ENCODE data around the gene CITED4. TPM values are rescaled to one million over a fixed set of nuclear protein-coding genes. Genes with fewer than 3 reads are reported as not detected.

Gene CITED4
- total RNA-seq, 1 donor from 2014 or later, result 14.1 TPM

GRCh38 chr1:40837601-40838000 lies 24.6 kb downstream of the CITED4 start:
- intact Hi-C loops (cut with micrococcal nuclease), result no loop called here

GRCh38 chr1:40836283-40836682 lies 25.9 kb downstream of the CITED4 start:
- intact Hi-C loops (cut with micrococcal nuclease), result no loop called here

- intact Hi-C loops (cut with micrococcal nuclease), result no loop called here
These were observed 27.1 kb downstream of the CITED4 start for GRCh38 chr1:40834968-40835545.

- intact Hi-C loops (cut with micrococcal nuclease), result no loop called here
These were observed 28.2 kb downstream of the CITED4 start for GRCh38 chr1:40833979-40834378.

GRCh38 chr1:40831001-40831732 lies 31.0 kb downstream of the CITED4 start:
- intact Hi-C loops (cut with micrococcal nuclease), result no loop called here

GRCh38 chr1:40830419-40830943 lies 31.7 kb downstream of the CITED4 start:
- intact Hi-C loops (cut with micrococcal nuclease), result no loop called here

- intact Hi-C loops (cut with micrococcal nuclease), result no loop called here
These were observed 32.4 kb downstream of the CITED4 start for GRCh38 chr1:40829631-40830245.

- intact Hi-C loops (cut with micrococcal nuclease), result no loop called here
These were observed 36.2 kb downstream of the CITED4 start for GRCh38 chr1:40825996-40826395.

- intact Hi-C loops (cut with micrococcal nuclease), result no loop called here
These were observed 36.8 kb downstream of the CITED4 start for GRCh38 chr1:40825435-40825788.

GRCh38 chr1:40824591-40825434 lies 37.4 kb downstream of the CITED4 start:
- intact Hi-C loops (cut with micrococcal nuclease), result no loop called here

GRCh38 chr1:40823983-40824382 lies 38.2 kb downstream of the CITED4 start:
- intact Hi-C loops (cut with micrococcal nuclease), result no loop called here

- intact Hi-C loops (cut with micrococcal nuclease), result no loop called here
These were observed 38.8 kb downstream of the CITED4 start for GRCh38 chr1:40823345-40823744.

- intact Hi-C loops (cut with micrococcal nuclease), result no loop called here
These were observed 39.3 kb downstream of the CITED4 start for GRCh38 chr1:40822890-40823289.

- intact Hi-C loops (cut with micrococcal nuclease), result no loop called here
These were observed 41.1 kb downstream of the CITED4 start for GRCh38 chr1:40820911-40821693.

GRCh38 chr1:40820251-40820797 lies 41.8 kb downstream of the CITED4 start:
- intact Hi-C loops (cut with micrococcal nuclease), result no loop called here

- intact Hi-C loops (cut with micrococcal nuclease), result loop anchor here (2.0 kb wide), 1 partner anchor 22 kb away; no protein-coding TSS in a partner anchor
These were observed 43.1 kb downstream of the CITED4 start for GRCh38 chr1:40819101-40819500.

GRCh38 chr1:40818264-40818961 lies 43.8 kb downstream of the CITED4 start:
- intact Hi-C loops (cut with micrococcal nuclease), result loop anchor here (1.0 to 2.0 kb wide), 7 partner anchors 9 to 161 kb away; partner anchors contain the start of genes CITED4, CTPS1, NFYC and RIMS3

- intact Hi-C loops (cut with micrococcal nuclease), result loop anchor here (1.0 to 2.0 kb wide), 7 partner anchors 9 to 161 kb away; partner anchors contain the start of genes CITED4, CTPS1, NFYC and RIMS3
These were observed 44.3 kb downstream of the CITED4 start for GRCh38 chr1:40817791-40818263.

GRCh38 chr1:40815420-40815819 lies 46.7 kb downstream of the CITED4 start:
- intact Hi-C loops (cut with micrococcal nuclease), result no loop called here

Data from T-helper 1 cell treated with Interleukin-12 subunit alpha and Interleukin-12 subunit beta and Interleukin-4 antibody, amounts not matched to agents 30 ng/mL and 1 ng/mL, for 36 hours (primary cell).